Chondrocyte (in vitro differentiated cells): ENCODE data around the gene ST8SIA6. TPM values are rescaled to one million over a fixed set of nuclear protein-coding genes. Genes with fewer than 3 reads are reported as not detected.

Experiments used
- DNase-seq: peaks from one replicate; pipeline ENCODE4 v3.0.0; 2021; ENCODE audit warnings: mixed read lengths, low spot score
- H3K27ac Mint-ChIP-seq: one replicate; pipeline ENCODE4 v1.8.0; 2021; ENCODE audit warnings: mild to moderate bottlenecking, moderate library complexity, mixed read lengths; ENCODE audit not compliant: unreplicated experiment
- H3K27me3 Mint-ChIP-seq: 2 replicates; pipeline ENCODE4 v1.8.0; 2021; ENCODE audit warnings: low read depth, mixed read lengths
- H3K36me3 Mint-ChIP-seq: 2 replicates; pipeline ENCODE4 v1.8.0; 2021; ENCODE audit warnings: low read depth, mixed read lengths
- H3K4me1 Mint-ChIP-seq: 2 replicates; pipeline ENCODE4 v1.8.0; 2021; ENCODE audit warnings: low read depth, mild to moderate bottlenecking, mixed read lengths
- H3K4me3 Mint-ChIP-seq: one replicate; pipeline ENCODE4 v1.8.0; 2021; ENCODE audit warnings: mild to moderate bottlenecking, moderate library complexity, mixed read lengths; ENCODE audit not compliant: unreplicated experiment
- H3K9me3 Mint-ChIP-seq: 2 replicates; pipeline ENCODE4 v1.8.0; 2021; ENCODE audit warnings: low read depth, mixed read lengths
- CTCF ChIP-seq: fragments of 200-600 bp; sonication (generic); IDR thresholded peaks from 2 replicates; pipeline ENCODE4 v1.5.0; 2021; ENCODE audit warnings: antibody characterized with exemption, mild to moderate bottlenecking, moderate library complexity
- total RNA-seq: library from RNA; stranded (reverse); gene quantifications from 3 replicates; pipeline ENCODE4 v1.2.1, GENCODE V29; 2021

The ST8SIA6 gene
- total RNA-seq, 1 donor from 2014 or later, result not detected

DNA sequence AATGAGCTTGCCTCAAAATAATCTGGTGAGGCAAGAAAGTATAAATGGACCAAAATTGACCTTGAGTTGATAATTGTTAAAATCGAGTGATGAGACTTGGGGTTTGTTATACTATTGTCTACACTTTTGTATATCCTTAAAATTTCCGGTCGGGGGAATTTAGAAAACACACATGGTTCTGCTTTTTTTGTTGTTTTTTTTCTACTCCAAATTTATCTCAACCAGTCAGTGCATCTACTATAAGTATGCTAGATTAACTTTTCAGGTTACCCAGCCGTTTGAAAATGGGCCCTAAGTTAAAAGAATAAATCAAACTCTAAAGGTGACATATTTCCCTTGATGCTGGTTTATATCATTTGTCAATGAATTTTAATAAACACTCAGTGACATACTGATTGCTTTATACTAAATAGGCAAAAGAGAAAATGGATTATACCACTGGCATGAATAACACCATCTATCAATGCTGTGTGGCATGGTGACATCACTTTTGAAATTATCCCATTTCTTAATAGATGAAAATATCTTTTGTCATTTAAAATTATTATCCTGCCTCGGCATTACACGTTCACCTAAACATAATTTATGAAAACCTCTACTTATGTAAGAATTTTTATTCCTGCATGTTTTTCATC, 40.3 kb upstream of the ST8SIA6 start:
- H3K27me3 Mint-ChIP-seq, result no peaks in the 10 kb centered on the region
- H3K9me3 Mint-ChIP-seq, result no peaks in the 10 kb centered on the region
- no peak overlapping the region for H3K27ac Mint-ChIP-seq
- H3K4me3 Mint-ChIP-seq, result no peak overlapping the region
- H3K4me1 Mint-ChIP-seq, result peaks cover 5% of the 10 kb centered on the region
- TF ChIP-seq CTCF, result no peak
- DNase-seq, result no peak
- no peaks in the 10 kb centered on the region for H3K36me3 Mint-ChIP-seq

DNA sequence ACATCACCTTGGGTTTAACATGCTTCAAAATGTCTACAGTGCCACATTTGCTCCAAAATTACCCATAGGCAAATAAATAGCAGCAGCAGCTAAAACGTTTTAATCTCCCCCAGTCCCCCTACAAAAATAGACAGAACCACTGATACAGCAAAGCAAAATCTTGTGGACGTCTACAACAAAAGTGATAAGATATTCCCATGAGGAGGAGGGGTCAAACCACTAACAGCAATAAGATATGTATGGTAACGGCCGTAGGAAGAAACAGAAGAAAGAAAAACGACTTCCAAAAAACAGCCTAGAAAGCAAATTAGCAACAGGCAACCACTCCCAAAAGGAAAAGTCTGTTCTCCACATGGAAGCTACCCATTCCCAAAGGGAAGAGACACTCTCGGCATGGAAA, 34.5 kb upstream of the ST8SIA6 start:
- H3K9me3 Mint-ChIP-seq, result peaks cover 2% of the 10 kb centered on the region
- no peak overlapping the region for H3K27ac Mint-ChIP-seq
- no peak for TF ChIP-seq CTCF
- no peak for DNase-seq
- no peaks in the 10 kb centered on the region for H3K36me3 Mint-ChIP-seq
- H3K4me1 Mint-ChIP-seq, result no peaks in the 10 kb centered on the region
- no peak overlapping the region for H3K4me3 Mint-ChIP-seq
- H3K27me3 Mint-ChIP-seq, result no peaks in the 10 kb centered on the region

GRCh38 chr10:17483079-17483478, 28.7 kb upstream of the ST8SIA6 start:
- no peaks in the 10 kb centered on the region for H3K27me3 Mint-ChIP-seq
- no peak for TF ChIP-seq CTCF
- peaks cover 13% of the 10 kb centered on the region for H3K9me3 Mint-ChIP-seq
- no peaks in the 10 kb centered on the region for H3K36me3 Mint-ChIP-seq
- no peak overlapping the region for H3K4me3 Mint-ChIP-seq
- H3K4me1 Mint-ChIP-seq, result no peaks in the 10 kb centered on the region
- no peak for DNase-seq
- no peak overlapping the region for H3K27ac Mint-ChIP-seq

DNA sequence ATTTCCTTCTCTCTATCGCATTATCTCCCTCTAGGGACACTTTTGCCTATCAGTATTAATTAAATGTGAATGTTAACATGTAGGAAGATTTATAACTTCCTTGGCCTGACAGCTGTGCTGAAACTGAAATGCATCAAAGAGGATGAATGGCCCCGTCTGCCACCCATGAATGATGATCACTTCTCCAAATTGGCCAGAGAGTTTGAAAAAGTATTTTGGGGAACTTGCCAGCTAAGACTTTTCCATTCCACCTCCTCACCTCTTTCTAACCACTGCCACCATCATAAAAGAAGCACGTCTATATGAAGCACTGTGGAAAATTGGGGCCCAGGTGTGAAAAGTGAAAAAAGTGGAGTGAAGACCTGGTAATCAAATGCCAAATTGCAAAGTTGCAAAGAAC, 25.4 kb upstream of the ST8SIA6 start:
- DNase-seq, result no peak
- H3K27ac Mint-ChIP-seq, result no peak overlapping the region
- H3K27me3 Mint-ChIP-seq, result peaks cover 3% of the 10 kb centered on the region
- peaks cover 14% of the 10 kb centered on the region for H3K9me3 Mint-ChIP-seq
- peaks cover 2% of the 10 kb centered on the region for H3K4me1 Mint-ChIP-seq
- TF ChIP-seq CTCF, result no peak
- no peaks in the 10 kb centered on the region for H3K36me3 Mint-ChIP-seq
- H3K4me3 Mint-ChIP-seq, result no peak overlapping the region

GRCh38 chr10:17479015-17479615, 24.7 kb upstream of the ST8SIA6 start:
- peaks cover 4% of the 10 kb centered on the region for H3K4me1 Mint-ChIP-seq
- no peak for TF ChIP-seq CTCF
- peaks cover 7% of the 10 kb centered on the region for H3K27me3 Mint-ChIP-seq
- DNase-seq, result no peak
- no peaks in the 10 kb centered on the region for H3K36me3 Mint-ChIP-seq
- no peak overlapping the region for H3K4me3 Mint-ChIP-seq
- H3K27ac Mint-ChIP-seq, result no peak overlapping the region
- peaks cover 14% of the 10 kb centered on the region for H3K9me3 Mint-ChIP-seq
